Keratinocyte (primary cell): ENCODE data around the gene TRIM3. TPM values are rescaled to one million over a fixed set of nuclear protein-coding genes. Genes with fewer than 3 reads are reported as not detected.

Experiments used
- DNase-seq: peaks from one replicate; pipeline ENCODE4 v3.0.0-alpha.2; 2011; ENCODE audit warnings: low read depth, missing footprints, low spot score
- FAIRE-seq: peaks from 2 replicates; lab custom pipeline; 2011; peaks lifted over from hg19 to GRCh38; lab: Jason Lieb, UNC
- H2AFZ ChIP-seq: 2 replicates; pipeline ENCODE4 v1.6.0; 2012; ENCODE audit warnings: low read length, control low read depth, inconsistent platforms; ENCODE audit not compliant: control insufficient read depth
- H3K27ac ChIP-seq: 2 replicates; pipeline ENCODE4 v1.5.1; 2011; ENCODE audit warnings: low read length; ENCODE audit not compliant: control insufficient read depth, insufficient read depth
- H3K27me3 ChIP-seq: 3 replicates; pipeline ENCODE4 v1.6.0; 2011; ENCODE audit warnings: low read length; ENCODE audit not compliant: control insufficient read depth, insufficient read depth; ENCODE audit errors: extremely low read depth
- H3K36me3 ChIP-seq, 2 experiments: 2 replicates in 1 of 2; 3 replicates in 1 of 2; pipeline ENCODE4 v1.5.1; 2011; ENCODE audit warnings: low read length in 2 of 2, mild to moderate bottlenecking in 1 of 2; ENCODE audit not compliant: control insufficient read depth in 2 of 2, insufficient read depth in 2 of 2; ENCODE audit errors: extremely low read depth in 1 of 2
- H3K4me1 ChIP-seq: 3 replicates; pipeline ENCODE4 v1.5.1; 2011; ENCODE audit warnings: low read length; ENCODE audit not compliant: control insufficient read depth, insufficient read depth; ENCODE audit errors: extremely low read depth
- H3K4me2 ChIP-seq: 3 replicates; pipeline ENCODE4 v1.6.0; 2011; ENCODE audit warnings: low read depth, low read length; ENCODE audit not compliant: control insufficient read depth, insufficient read depth; ENCODE audit errors: extremely low read depth
- H3K4me3 ChIP-seq, 3 experiments: fragments of 200-600 bp in 1 of 3; sonication (generic) in 1 of 3; 2 replicates in 2 of 3; 3 replicates in 1 of 3; pipeline ENCODE4 v1.5.1; 2011 to 2016; ENCODE audit warnings: low read length in 3 of 3, mild to moderate bottlenecking in 3 of 3, control low read depth in 2 of 3, inconsistent platforms in 1 of 3, low read depth in 1 of 3, mixed read lengths in 1 of 3, mixed run types in 1 of 3, moderate library complexity in 1 of 3; ENCODE audit not compliant: control insufficient read depth in 2 of 3, insufficient read depth in 2 of 3; ENCODE audit errors: extremely low read depth in 1 of 3
- H3K79me2 ChIP-seq: 2 replicates; pipeline ENCODE4 v1.6.0; 2012; ENCODE audit warnings: low read length; ENCODE audit not compliant: control insufficient read depth, insufficient read depth
- H3K9ac ChIP-seq: 3 replicates; pipeline ENCODE4 v1.6.0; 2011; ENCODE audit warnings: low read length; ENCODE audit not compliant: control insufficient read depth, insufficient read depth; ENCODE audit errors: extremely low read depth
- H3K9me1 ChIP-seq: 3 replicates; pipeline ENCODE4 v1.6.0; 2011; ENCODE audit warnings: low read length; ENCODE audit not compliant: control insufficient read depth, insufficient read depth; ENCODE audit errors: extremely low read depth
- H3K9me3 ChIP-seq: 2 replicates; pipeline ENCODE4 v1.5.1; 2012; ENCODE audit warnings: low read depth, low read length; ENCODE audit not compliant: control insufficient read depth
- H4K20me1 ChIP-seq: 3 replicates; pipeline ENCODE4 v1.6.0; 2011; ENCODE audit warnings: low read length; ENCODE audit not compliant: control insufficient read depth, insufficient read depth; ENCODE audit errors: extremely low read depth
- EZH2 ChIP-seq: IDR thresholded peaks from one replicate; pipeline ENCODE4 v1.6.1; 2012; ENCODE audit warnings: inconsistent platforms, mild to moderate bottlenecking, low read length, moderate library complexity
- dilution Hi-C: fragments of 300-500 bp; cut with MboI; formaldehyde crosslinking; loops from one replicate; pipeline ENCODE4 v1.7.0; 2020; ENCODE audit warnings: low sequenced_read_pairs; ENCODE audit not compliant: extremely low pct_ligation_motif_present
- polyA plus RNA-seq, 5 experiments: library from polyadenylated mRNA; depleted of rRNA in 3 of 5; stranded (reverse) in 3 of 5; stranded (forward) in 1 of 5; unstranded in 1 of 5; fragments of >200 nt; gene quantifications; 1 replicate in 1 of 5; 2 replicates in 3 of 5; 3 replicates in 1 of 5; pipeline versions ENCODE4 v1.2.1 to v1.2.3, GENCODE V29; 2011 to 2012; ENCODE audit warnings: missing spikeins in 2 of 5, low read depth in 1 of 5, low replicate concordance in 1 of 5
- TF ChIP-seq, protein P1 (sequence below), 3 experiments: IDR thresholded peaks in 1 of 3; conservative IDR thresholded peaks in 1 of 3; optimal IDR thresholded peaks in 1 of 3; 2 replicates in 2 of 3; 3 replicates in 1 of 3; pipeline versions ENCODE3 to v1.5.1; 2011; ENCODE audit warnings: low read length in 3 of 3, mild to moderate bottlenecking in 3 of 3, moderate library complexity in 2 of 3, control low read depth in 1 of 3, inconsistent platforms in 1 of 3; ENCODE audit not compliant: insufficient read depth in 2 of 3; ENCODE audit errors: extremely low read depth in 1 of 3

The TRIM3 gene
- polyA plus RNA-seq, 1 donor (not counting 4 experiments of a cell fraction or from before 2014, with no cell fraction given): 10.3 TPM

DNA sequence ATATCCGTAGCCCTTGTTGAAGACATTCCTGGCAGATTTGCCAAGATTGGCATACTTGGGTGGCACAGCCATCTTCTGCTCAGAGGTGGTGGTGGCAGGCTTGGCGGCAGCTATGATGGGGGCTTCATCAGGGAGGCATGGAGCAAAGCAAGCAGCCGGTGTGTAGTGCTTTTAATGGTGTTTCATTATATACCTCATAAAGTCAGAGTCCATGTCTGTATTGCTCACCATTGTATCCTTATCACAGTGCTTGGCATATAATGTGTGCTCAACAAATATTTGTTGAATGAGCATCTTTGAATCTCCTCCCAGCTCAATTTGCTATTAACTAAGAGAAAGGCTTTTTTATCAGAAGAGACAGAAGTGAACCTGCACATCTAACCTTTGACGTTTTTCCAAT lies 15.6 kb upstream of the TRIM3 start:
- no peak for FAIRE-seq
- TF ChIP-seq EZH2: no peak
- TF ChIP-seq, protein P1, sequence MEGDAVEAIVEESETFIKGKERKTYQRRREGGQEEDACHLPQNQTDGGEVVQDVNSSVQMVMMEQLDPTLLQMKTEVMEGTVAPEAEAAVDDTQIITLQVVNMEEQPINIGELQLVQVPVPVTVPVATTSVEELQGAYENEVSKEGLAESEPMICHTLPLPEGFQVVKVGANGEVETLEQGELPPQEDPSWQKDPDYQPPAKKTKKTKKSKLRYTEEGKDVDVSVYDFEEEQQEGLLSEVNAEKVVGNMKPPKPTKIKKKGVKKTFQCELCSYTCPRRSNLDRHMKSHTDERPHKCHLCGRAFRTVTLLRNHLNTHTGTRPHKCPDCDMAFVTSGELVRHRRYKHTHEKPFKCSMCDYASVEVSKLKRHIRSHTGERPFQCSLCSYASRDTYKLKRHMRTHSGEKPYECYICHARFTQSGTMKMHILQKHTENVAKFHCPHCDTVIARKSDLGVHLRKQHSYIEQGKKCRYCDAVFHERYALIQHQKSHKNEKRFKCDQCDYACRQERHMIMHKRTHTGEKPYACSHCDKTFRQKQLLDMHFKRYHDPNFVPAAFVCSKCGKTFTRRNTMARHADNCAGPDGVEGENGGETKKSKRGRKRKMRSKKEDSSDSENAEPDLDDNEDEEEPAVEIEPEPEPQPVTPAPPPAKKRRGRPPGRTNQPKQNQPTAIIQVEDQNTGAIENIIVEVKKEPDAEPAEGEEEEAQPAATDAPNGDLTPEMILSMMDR (optimal IDR thresholded peaks at IDR 0.05 in 1 of 3, IDR thresholded peaks at IDR 0.05 in 1 of 3, conservative IDR thresholded peaks at IDR 0.05 in 1 of 3; ENCODE audit: extremely low read depth in 1 of 3, insufficient read depth in 2 of 3, low read length in 3 of 3): no peak

DNA sequence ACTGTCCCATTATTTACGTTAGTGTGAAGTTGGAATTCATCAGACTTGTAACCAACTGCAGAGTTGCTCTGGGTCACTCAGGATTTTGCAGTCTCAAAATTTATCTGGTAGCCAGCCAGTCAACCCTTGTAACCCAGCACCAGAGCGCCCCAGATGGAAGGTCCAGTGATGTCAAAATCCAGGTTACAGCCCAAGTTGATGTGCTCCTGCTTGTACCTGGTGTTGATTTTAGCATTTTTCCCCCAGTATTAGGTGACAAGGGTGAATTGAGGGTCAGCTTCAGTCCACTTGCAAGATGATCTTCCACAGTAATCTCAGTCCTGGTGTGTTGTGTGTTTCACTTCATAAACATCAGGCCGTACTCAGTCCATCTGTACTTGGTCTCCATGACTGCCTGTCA lies 15.1 kb upstream of the TRIM3 start:
- peaks cover 18 to 24% of the 10 kb centered on the region in 2 experiments for H3K36me3 ChIP-seq
- H3K27me3 ChIP-seq: no peaks in the 10 kb centered on the region
- DNase-seq (no peak), FAIRE-seq (no peak)
- H3K79me2 ChIP-seq: peaks cover 4% of the 10 kb centered on the region
- no peak overlapping the region for H3K27ac ChIP-seq
- H3K9ac ChIP-seq: no peak overlapping the region
- dilution Hi-C loops: no loop called here
- H3K9me3 ChIP-seq: no peaks in the 10 kb centered on the region
- no peak overlapping the region for H2AFZ ChIP-seq
- TF ChIP-seq, protein P1 (optimal IDR thresholded peaks at IDR 0.05 in 1 of 3, IDR thresholded peaks at IDR 0.05 in 1 of 3, conservative IDR thresholded peaks at IDR 0.05 in 1 of 3; ENCODE audit: extremely low read depth in 1 of 3, insufficient read depth in 2 of 3, low read length in 3 of 3): no peak
- no peak for TF ChIP-seq EZH2
- H3K4me3 ChIP-seq: no peak overlapping the region
- H4K20me1 ChIP-seq: peaks cover 2% of the 10 kb centered on the region
- H3K9me1 ChIP-seq: no peaks in the 10 kb centered on the region
- H3K4me1 ChIP-seq: no peaks in the 10 kb centered on the region
- no peak overlapping the region for H3K4me2 ChIP-seq

More for the DNA sequence above, 15.6 kb upstream of the TRIM3 start:
- no peak for DNase-seq
- no peaks in the 10 kb centered on the region for H3K27me3 ChIP-seq
- H3K9me1 ChIP-seq: no peaks in the 10 kb centered on the region
- dilution Hi-C loops: no loop called here
- no peak overlapping the region for H3K9ac ChIP-seq
- H4K20me1 ChIP-seq: peaks cover 2% of the 10 kb centered on the region
- no peak overlapping the region for H2AFZ ChIP-seq
- no peaks in the 10 kb centered on the region for H3K4me1 ChIP-seq
- H3K79me2 ChIP-seq: peaks cover 3% of the 10 kb centered on the region
- no peak overlapping the region for H3K4me2 ChIP-seq
- no peak overlapping the region for H3K4me3 ChIP-seq
- no peak overlapping the region for H3K27ac ChIP-seq
- no peaks in the 10 kb centered on the region for H3K9me3 ChIP-seq
- peaks cover 18 to 24% of the 10 kb centered on the region in 2 experiments for H3K36me3 ChIP-seq
